Stimulated activated CD8-positive, alpha-beta memory T cell treated with anti-CD3 and anti-CD28 coated beads, Interleukin-4, amount 100 ng/mL, for 24 hours (primary cell): Measurements from ENCODE around the gene STIM1.
"Not testable (repeated sequence)": the region's sequence is repeated elsewhere in the genome, so short reads cannot be mapped to it uniquely, and the experiment has no call there.

ENCODE experiments used
- DNase-seq: peaks from one replicate; pipeline ENCODE4 v3.0.0-alpha.2; 2020; ENCODE audit warnings: low read depth

STIM1 gene

DNA sequence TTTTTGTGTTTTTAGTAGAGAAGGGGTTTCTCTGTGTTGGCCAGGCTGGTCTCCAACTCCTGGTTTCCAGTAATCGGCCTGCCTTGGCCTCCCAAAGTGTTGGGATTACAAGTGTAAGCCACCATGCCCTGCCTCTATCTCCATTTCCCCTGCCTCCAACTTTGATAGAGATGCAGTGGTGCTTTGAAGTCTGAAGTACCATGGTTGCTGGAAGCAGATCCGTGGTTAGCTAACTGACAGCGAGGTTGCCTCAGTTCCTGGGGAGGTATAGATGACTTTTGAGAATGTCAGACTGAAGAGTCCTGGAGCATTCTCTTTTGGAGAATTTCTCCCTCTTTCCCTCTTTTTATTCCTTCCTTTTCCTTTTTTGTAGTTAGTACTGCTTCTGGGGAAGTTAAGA is 127.6 kb downstream of the STIM1 start:
- DNase-seq = no peak

DNA sequence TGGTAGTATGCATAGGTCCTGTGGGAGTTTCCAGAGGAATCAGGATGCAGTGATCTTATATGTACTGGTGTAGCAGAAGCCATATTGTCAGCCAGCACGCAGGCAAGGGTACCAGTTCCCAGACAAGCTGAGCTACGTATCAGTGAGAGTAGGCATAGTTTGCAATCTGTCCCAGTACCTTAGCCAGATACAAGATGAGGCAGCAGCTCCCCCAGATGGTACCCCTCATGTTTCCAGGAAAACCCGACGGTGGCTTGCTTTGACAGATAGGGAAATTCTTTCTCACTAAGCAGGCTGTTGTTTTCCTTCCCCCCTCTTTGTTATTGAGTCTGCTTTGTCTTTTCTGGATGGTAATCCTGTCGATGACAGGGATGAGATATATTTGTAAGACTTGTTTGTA is 129.4 kb downstream of the STIM1 start:
- DNase-seq = peak; percentile 17

- DNase-seq = no peak
These were observed 130.2 kb downstream of the STIM1 start for GRCh38 chr11:3985631-3986030.

DNA sequence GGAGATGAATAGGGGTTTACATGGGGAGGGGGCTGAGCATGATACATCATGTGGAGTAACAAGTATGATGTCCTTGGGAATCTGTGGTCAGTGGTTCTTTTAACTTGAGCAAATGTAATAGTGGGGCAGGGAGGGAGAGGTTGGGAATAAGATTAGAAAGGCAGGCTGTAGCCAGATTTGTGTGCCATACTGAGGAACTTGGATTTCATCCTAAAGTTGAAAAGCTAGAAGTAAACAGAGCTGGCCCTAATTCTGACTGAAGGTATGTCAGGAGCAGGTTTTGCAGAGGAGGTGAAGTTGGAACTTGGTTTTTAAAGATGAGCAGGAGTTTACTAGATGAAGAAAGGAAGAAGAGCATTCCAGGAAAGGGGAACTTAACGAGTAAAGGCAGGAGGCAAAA is 130.8 kb downstream of the STIM1 start:
- DNase-seq = no peak

DNA sequence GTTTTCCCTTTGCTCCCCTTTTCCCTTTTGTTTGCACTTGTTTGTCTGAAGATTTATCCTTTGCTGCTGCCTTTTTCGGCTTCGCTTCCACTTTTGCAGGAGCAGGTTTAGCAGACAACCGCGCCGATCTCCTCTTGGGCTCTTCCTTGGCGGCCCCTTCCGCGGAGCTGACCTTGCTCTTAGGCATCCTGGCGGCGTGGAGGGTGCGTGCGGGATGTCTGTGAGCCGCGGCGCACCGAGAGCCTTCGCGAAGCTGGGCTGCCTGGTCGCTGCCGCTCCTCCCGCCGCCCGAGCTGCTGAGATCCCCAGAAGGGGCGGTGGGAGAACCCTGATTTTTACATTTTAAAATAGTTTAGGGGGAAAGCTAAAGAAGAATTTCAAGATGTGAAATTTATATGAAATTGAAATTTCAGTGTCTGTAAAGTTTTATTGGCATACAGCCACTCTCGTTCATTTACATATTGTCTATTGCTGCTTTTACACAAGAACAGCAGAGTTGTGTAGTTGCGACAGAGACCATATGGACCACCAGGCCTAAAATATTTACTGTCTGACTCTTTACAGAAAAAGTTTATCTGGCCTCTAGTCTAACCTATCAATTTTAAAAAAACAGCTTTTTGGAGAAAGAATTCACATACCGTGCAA is 133.9 kb downstream of the STIM1 start:
- DNase-seq = no peak

DNA sequence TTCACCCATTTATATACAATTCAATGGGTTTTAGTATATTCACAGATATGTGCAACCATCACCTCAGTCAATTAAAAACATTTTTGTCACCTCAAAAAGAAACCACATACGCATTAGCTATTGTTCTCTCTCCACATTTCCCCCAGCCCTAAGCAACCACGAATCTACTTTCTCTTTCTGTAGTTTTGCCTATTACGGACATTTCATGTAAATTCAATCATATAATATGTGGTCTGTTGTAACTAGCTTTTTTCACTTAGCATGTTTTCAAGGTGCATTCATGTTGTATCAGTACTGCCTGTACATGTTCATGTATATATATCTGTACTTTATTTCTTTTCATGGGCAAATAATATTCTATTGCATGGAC is 134.4 kb downstream of the STIM1 start:
- DNase-seq = no peak

DNA sequence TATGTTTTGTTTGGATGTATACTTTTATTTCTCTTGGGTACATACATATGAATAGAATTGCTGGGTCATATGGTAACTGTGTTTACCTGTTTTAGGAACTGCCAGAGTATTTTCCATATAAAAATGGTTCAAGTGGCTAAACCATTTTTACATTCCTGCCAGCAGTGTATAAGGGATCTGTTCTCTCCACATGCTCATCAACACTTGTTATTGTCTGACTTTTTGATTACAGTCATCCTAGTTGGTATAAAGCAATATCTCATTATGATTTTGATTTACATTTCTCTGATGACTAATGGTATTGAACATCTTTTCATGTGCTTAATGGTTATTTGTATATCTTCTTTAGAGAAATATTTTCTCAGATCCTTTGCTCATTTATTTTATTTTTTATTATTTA is 134.9 kb downstream of the STIM1 start:
- no peak for DNase-seq

- no peak for DNase-seq
These were observed 137.5 kb downstream of the STIM1 start for GRCh38 chr11:3992964-3993363.

DNA sequence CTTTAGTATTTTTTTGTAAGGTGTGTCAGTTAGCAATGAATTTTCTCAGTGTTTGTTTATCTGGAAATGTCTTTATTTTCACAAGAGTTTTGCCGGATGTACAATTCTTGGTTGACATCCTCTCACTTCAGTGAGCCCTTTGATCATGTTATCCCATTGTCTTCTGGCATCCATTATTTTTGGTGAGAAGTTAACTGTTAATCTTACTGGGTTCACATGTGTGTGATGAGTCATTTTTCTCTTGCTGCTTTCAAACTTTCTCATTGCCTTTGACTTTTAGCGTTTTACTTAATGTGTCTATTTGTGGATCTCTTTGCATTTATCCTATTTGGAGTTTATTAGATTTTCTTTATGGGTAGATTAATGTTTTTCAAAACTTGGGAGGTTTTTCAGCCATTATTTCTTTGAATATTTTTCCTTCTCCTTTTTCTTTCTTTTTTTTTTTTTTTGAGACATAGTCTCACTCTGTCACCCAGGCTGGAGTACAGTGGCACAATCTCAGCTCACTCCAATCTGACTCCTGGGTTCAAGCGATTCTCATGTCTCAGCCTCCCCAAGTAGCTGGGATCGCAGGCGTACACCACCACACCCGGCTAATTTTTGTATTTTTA is 138.7 kb downstream of the STIM1 start:
- DNase-seq = no peak

DNA sequence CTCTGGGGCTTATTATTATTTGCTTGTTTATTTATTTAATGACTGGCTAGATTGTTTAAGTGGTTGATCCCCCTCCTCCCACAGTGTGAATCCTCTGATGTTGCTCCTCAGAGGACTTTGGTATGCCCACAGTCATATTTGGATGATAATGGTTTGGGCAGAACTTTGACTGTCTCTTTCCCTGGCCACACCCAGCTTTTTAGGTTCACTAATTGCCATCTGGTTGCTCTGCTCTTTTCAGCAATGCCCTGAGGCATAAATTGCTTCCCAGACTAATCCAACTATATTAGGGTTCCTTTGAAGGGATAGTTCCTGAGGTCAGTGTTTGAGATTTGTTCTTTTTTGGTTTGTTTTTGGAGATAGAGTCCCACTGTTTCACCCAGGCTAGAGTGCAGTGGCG is 139.8 kb downstream of the STIM1 start:
- no peak for DNase-seq

- DNase-seq = no peak
These were observed 140.6 kb downstream of the STIM1 start for GRCh38 chr11:3995949-3996554.

GRCh38 chr11:3996651-3997050 is 141.2 kb downstream of the STIM1 start:
- DNase-seq = no peak

DNA sequence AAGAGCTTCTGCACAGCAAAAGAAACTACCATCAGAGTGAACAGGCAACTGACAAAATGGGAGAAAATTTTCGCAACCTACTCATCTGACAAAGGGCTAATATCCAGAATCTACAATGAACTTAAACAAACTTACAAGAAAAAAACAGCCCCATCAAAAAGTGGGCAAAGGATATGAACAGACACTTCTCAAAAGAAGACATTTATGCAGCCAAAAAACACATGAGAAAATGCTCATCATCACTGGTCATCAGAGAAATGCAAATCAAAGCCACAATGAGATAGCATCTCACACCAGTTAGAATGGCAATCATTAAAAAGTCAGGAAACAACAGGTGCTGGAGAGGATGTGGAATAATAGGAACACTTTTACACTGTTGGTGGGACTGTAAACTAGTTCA is 149.3 kb downstream of the STIM1 start:
- DNase-seq = not testable (repeated sequence)

- DNase-seq = no peak
These were observed 151.6 kb downstream of the STIM1 start for GRCh38 chr11:4006946-4007680.

DNA sequence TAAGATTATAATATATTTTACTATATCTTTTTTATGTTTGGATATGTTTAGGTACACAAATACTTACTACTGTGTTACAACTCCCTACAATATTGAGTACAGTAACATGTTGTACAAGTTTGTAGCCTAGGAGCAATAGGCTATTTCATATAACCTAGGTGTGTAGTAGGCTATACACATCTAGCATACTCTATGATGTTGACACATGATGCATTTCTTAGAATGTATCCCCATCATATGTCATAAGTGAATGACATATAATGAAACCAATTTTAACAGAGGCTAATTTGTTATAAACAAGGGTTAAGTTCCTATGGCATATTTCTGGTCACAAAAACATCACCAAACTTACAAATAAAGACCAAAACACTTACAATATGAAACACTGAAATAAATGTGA is 152.7 kb downstream of the STIM1 start:
- no peak for DNase-seq

DNA sequence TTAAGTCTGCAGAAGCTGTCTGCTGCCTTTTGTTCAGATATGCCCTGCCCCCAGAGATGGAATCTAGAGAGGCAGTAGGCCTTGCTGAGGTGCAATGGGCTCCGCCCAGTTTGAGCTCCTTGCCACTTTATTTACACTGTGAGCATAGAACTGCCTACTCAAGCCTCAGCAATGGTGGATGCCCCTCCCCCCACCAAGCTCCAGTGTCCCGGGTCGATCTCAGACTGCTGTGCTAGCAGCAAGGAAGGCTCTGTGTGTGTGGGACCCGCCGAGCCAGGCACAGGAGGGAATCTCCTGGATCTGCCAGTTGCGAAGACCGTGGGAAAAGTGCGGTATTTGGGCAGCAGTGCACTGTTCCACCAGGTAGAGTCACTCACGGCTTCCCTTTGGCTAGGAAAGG is 161.1 kb downstream of the STIM1 start:
- DNase-seq = not testable (repeated sequence)

- no peak for DNase-seq
These were observed 161.7 kb downstream of the STIM1 start for GRCh38 chr11:4017129-4017528.

- DNase-seq = no peak
These were observed 163.2 kb downstream of the STIM1 start for GRCh38 chr11:4018641-4019040.

GRCh38 chr11:4019891-4020290 is 164.4 kb downstream of the STIM1 start:
- no peak for DNase-seq

GRCh38 chr11:4022669-4023068 is 167.2 kb downstream of the STIM1 start:
- no peak for DNase-seq

- DNase-seq = no peak
These were observed 169.9 kb downstream of the STIM1 start for GRCh38 chr11:4025248-4025966.

DNA sequence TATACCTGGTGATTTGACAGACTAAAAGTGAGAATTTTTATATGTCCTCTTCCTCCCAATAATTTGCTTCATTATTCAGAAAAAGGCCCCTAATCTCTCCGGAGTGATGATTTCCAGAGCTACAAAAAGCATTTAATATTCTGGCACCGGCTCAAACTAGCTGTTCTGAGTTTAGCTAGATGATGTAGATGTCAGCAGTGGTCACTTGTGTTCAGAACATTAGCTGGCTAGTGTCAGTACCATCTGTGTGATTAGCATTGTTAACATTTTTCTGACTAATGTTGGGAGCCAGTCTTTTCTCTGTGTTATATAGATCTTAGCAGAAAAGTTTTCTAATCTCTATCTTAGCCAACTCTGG is 170.5 kb downstream of the STIM1 start:
- no peak for DNase-seq

DNA sequence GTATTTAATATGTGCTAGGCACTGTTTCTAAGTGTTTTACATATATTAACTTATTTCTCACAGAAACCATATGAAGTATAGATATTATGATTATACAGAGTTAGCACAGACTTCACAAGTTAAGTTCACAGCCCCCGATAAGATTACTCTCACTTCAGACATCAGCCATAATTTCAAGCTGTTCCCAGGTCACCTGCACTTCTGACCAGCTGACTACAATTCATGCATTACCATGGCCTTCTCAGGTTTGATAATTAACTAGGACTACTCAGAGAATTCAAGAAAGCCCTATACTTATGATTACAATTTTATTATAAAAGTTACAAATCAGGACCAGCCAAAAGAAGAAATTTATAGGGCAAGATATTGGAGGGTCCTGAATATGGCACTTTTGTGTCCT is 170.9 kb downstream of the STIM1 start:
- no peak for DNase-seq
